GM10248 (cell line): Measurements from ENCODE around the gene PCDH15.

Experiments used
- CTCF ChIA-PET: fragments of 300-600 bp; sonication (Branson Sonifier 250); formaldehyde crosslinking; extraction: SDS; loops from one replicate; lab custom pipeline; 2021; ENCODE audit warnings: antibody characterized with exemption; lab: Yijun Ruan, JAX
- POLR2A ChIA-PET: fragments of 350-650 bp; sonication (Branson Sonifier 250); formaldehyde crosslinking; extraction: SDS; loops from one replicate; lab custom pipeline; 2020; ENCODE audit warnings: antibody characterized with exemption; lab: Yijun Ruan, JAX
- DNase-seq: peaks from one replicate; pipeline ENCODE4 v3.0.0; 2012; ENCODE audit errors: extremely low spot score
- CTCF ChIP-seq: IDR thresholded peaks from 2 replicates; pipeline ENCODE4 v1.5.1; 2012; ENCODE audit warnings: mild to moderate bottlenecking, low read depth; ENCODE audit errors: extremely low read depth, missing control alignments, control extremely low read depth

PCDH15 gene

DNA sequence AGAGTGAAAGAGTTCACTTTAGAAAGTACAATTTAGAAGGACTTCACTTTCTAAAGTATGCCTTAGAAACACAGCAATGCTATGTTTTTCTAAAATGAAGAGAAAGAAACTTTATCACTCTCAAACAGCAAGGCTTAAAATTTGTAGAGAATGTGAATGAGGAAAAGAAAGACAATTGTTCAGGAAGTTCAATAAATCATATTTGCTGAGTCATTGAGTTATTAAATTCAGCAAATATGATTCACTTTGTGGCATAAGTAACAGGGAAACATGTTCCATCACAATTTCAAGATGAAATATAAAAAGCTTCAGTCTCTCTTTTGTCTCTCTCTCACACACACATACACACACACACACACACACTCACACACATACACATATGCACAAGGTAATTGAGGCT lies 187.9 kb downstream of the PCDH15 start:
- ChIA-PET POLR2A (no interaction called here), CTCF (interaction anchor here (2.1 kb wide), 1 partner anchor 8 kb away, joined by 4 read pairs; no protein-coding TSS in a partner anchor)
- no peak for TF ChIP-seq CTCF
- DNase-seq, result no peak

DNA sequence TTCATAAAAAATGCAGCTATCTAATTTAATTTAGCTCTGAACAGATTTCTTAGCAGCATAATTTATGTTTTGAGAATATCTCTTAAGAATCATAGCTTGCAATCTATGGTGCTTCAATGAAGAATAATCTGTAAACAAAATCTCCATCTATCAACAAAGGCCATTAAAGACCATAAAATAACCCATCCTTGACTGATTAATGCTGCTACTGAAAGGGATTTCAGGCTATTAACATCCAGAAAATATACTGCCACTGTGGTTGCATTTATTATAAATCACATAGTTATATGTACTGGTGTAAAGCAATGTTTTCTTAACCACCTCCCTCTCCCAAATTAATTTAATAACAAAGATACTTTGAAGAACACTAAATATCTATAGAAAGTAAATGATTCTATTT lies 191.6 kb downstream of the PCDH15 start:
- POLR2A ChIA-PET, result no interaction called here
- no peak for DNase-seq
- TF ChIP-seq CTCF, result no peak
- CTCF ChIA-PET, result interaction anchor here (1.2 kb wide), 1 partner anchor 9 kb away, joined by 5 read pairs; no protein-coding TSS in a partner anchor

GRCh38 chr10:54607983-54608382 lies 193.0 kb downstream of the PCDH15 start:
- no peak for TF ChIP-seq CTCF
- ChIA-PET POLR2A (no interaction called here), CTCF (no interaction called here)
- no peak for DNase-seq

DNA sequence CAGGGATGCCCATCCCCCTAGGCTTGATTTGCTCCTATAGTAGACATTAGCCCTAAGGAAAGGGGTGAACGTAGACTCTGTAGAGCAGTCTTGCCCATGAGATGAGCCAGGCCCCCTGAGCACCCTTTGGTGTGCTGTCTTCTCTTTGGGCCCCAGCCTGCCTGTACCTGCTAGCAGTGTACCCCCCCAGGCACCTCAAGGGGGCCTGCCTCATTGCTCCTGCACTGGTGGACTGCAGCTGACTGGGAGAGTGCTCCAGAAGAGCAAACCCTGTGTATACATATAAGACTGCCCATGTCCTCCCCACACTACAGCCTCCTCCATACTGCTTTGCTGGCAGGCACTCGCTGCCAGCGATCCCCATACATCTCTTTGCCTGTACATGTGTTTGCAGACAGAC lies 206.7 kb downstream of the PCDH15 start:
- TF ChIP-seq CTCF, result no peak
- ChIA-PET CTCF (no interaction called here), POLR2A (no interaction called here)
- DNase-seq, result no peak

- DNase-seq, result no peak
- CTCF ChIA-PET, result no interaction called here
- TF ChIP-seq CTCF, result no peak
- POLR2A ChIA-PET, result no interaction called here
These were observed 213.1 kb downstream of the PCDH15 start for GRCh38 chr10:54587971-54588370.

GRCh38 chr10:54585572-54585971 lies 215.5 kb downstream of the PCDH15 start:
- no peak for TF ChIP-seq CTCF
- CTCF ChIA-PET, result interaction anchor here (1.0 to 1.2 kb wide), 2 partner anchors 10 to 19 kb away, joined by 3 to 5 read pairs; no protein-coding TSS in a partner anchor
- no peak for DNase-seq
- POLR2A ChIA-PET, result no interaction called here
